CD14-positive monocyte (primary cell): ENCODE results near the gene DENND1A. TPM values are rescaled to one million over a fixed set of nuclear protein-coding genes. Genes with fewer than 3 reads are reported as not detected.

Experiments
- DNase-seq, 3 donors: peaks; one replicate each; pipeline ENCODE4 v3.0.0-alpha.2; 2011 to 2022
- H2AFZ ChIP-seq: 2 replicates; pipeline ENCODE4 v1.6.0; 2012; ENCODE audit warnings: mild to moderate bottlenecking, low read depth, low read length, inconsistent platforms; ENCODE audit not compliant: insufficient read depth, poor library complexity, severe bottlenecking
- H3K27ac ChIP-seq, 2 donors: 1 replicate in 1 of 2; 2 replicates in 1 of 2; pipeline ENCODE4 v1.5.1; 2012 to 2013; ENCODE audit warnings: low read length in 2 of 2, control low read depth in 1 of 2, inconsistent platforms in 1 of 2, low read depth in 1 of 2, mild to moderate bottlenecking in 1 of 2
- H3K27me3 ChIP-seq, 2 donors: one replicate each; pipeline versions ENCODE4 v1.6.0 to v1.6.1; 2011 to 2013; ENCODE audit warnings: low read length in 2 of 2; ENCODE audit not compliant: control insufficient read depth in 2 of 2, insufficient read depth in 2 of 2
- H3K36me3 ChIP-seq, 2 donors: replicated peaks in 1 of 2; 1 replicate in 1 of 2; 2 replicates in 1 of 2; pipeline versions ENCODE4 v1.5.1 to v1.6.1; 2012 to 2013; ENCODE audit warnings: low read length in 2 of 2, control low read depth in 1 of 2, inconsistent platforms in 1 of 2, mild to moderate bottlenecking in 1 of 2; ENCODE audit not compliant: insufficient read depth in 2 of 2, control insufficient read depth in 1 of 2
- H3K4me1 ChIP-seq, 2 donors: 1 replicate in 1 of 2; 2 replicates in 1 of 2; pipeline versions ENCODE4 v1.5.1 to v1.6.1; 2012 to 2013; ENCODE audit warnings: low read length in 2 of 2, control low read depth in 1 of 2, inconsistent platforms in 1 of 2, mild to moderate bottlenecking in 1 of 2, moderate library complexity in 1 of 2; ENCODE audit not compliant: insufficient read depth in 2 of 2, control insufficient read depth in 1 of 2
- H3K4me2 ChIP-seq: replicated peaks from 2 replicates; pipeline ENCODE3; 2012; ENCODE audit warnings: low read length, moderate library complexity, mild to moderate bottlenecking; ENCODE audit not compliant: poor library complexity, severe bottlenecking; ENCODE audit errors: extremely low read depth
- H3K4me3 ChIP-seq, 3 experiments: fragments of 200-600 bp in 1 of 3; sonication (generic) in 1 of 3; replicated peaks in 1 of 3; 1 replicate in 2 of 3; 2 replicates in 1 of 3; pipeline ENCODE4 v1.5.1; 2011 to 2013; ENCODE audit warnings: low read length in 3 of 3, mild to moderate bottlenecking in 3 of 3, control low read depth in 2 of 3, low read depth in 2 of 3, inconsistent platforms in 1 of 3, moderate library complexity in 1 of 3
- H3K79me2 ChIP-seq: 2 replicates; pipeline ENCODE4 v1.6.0; 2012; ENCODE audit warnings: mild to moderate bottlenecking, control low read depth, inconsistent platforms, low read length, moderate library complexity; ENCODE audit not compliant: insufficient read depth
- H3K9ac ChIP-seq: 2 replicates; pipeline ENCODE4 v1.6.0; 2017; ENCODE audit warnings: low read length, mild to moderate bottlenecking; ENCODE audit not compliant: insufficient read depth, poor library complexity, severe bottlenecking
- H3K9me3 ChIP-seq, 2 donors: replicated peaks in 1 of 2; 1 replicate in 1 of 2; 2 replicates in 1 of 2; pipeline versions ENCODE4 v1.5.1 to v1.6.1; 2012 to 2013; ENCODE audit warnings: low read length in 2 of 2, control low read depth in 1 of 2; ENCODE audit not compliant: control insufficient read depth in 1 of 2, insufficient read depth in 1 of 2
- H4K20me1 ChIP-seq: 2 replicates; pipeline ENCODE4 v1.6.0; 2012; ENCODE audit warnings: mild to moderate bottlenecking, low read length, control low read depth, moderate library complexity; ENCODE audit not compliant: insufficient read depth
- H3K27ac Mint-ChIP-seq, 7 donors: one replicate each; pipeline ENCODE4 v1.8.0; 2020; ENCODE audit warnings: mild to moderate bottlenecking in 7 of 7, mixed read lengths in 7 of 7, moderate library complexity in 6 of 7, inconsistent platforms in 2 of 7
- H3K27me3 Mint-ChIP-seq, 3 donors: one replicate each; pipeline ENCODE4 v1.8.0; 2021 to 2022; ENCODE audit warnings: low read depth in 3 of 3, mild to moderate bottlenecking in 3 of 3, mixed read lengths in 3 of 3, moderate library complexity in 3 of 3, inconsistent platforms in 1 of 3
- H3K36me3 Mint-ChIP-seq, 2 donors: one replicate each; pipeline ENCODE4 v1.8.0; 2020; ENCODE audit warnings: mixed read lengths in 2 of 2, inconsistent platforms in 1 of 2, mild to moderate bottlenecking in 1 of 2
- H3K4me1 Mint-ChIP-seq: one replicate; pipeline ENCODE4 v1.8.0; 2020; ENCODE audit warnings: mild to moderate bottlenecking, mixed read lengths
- H3K4me3 Mint-ChIP-seq, 2 donors: one replicate each; pipeline ENCODE4 v1.8.0; 2020; ENCODE audit warnings: mild to moderate bottlenecking in 2 of 2, mixed read lengths in 2 of 2, moderate library complexity in 1 of 2
- H3K9me3 Mint-ChIP-seq, 7 donors: one replicate each; pipeline ENCODE4 v1.8.0; 2020 to 2022; ENCODE audit warnings: mixed read lengths in 7 of 7, mild to moderate bottlenecking in 6 of 7, moderate library complexity in 6 of 7, inconsistent platforms in 2 of 7
- WGBS: methylation state at CpG from one replicate; pipeline ENCODE4 v1.1.5; 2013; ENCODE audit warnings: missing lambda C conversion rate; ENCODE audit not compliant: insufficient coverage; 5-methylcytosine and 5-hydroxymethylcytosine counted together
- intact Hi-C, 2 donors: fragments of 100-400 bp; cut with micrococcal nuclease; formaldehyde crosslinking; loops; one replicate each; pipeline versions ENCODE4 v1.15.0 to v1.15.1; 2023
- polyA plus RNA-seq, 3 donors: library from polyadenylated mRNA; depleted of rRNA in 1 of 3; unstranded in 2 of 3; stranded (reverse) in 1 of 3; fragments of 300-500 nt in 2 of 3; fragments of >200 nt in 1 of 3; fragmentation: Illumina TruSeq in 2 of 3; gene quantifications; 1 replicate in 2 of 3; 2 replicates in 1 of 3; pipeline ENCODE4 v1.2.3, GENCODE V29; 2012 to 2021
- TF ChIP-seq, protein P1 (sequence below): fragments of 200-600 bp; IDR thresholded peaks from one replicate; pipeline ENCODE4 v1.8.0; 2022; ENCODE audit warnings: antibody characterized with exemption, mild to moderate bottlenecking

The DENND1A gene
- polyA plus RNA-seq, 3 donors: 24.8 to 73.0 (median 29.4) TPM

- DNase-seq: no peak
- no peaks in the 10 kb centered on the region for H3K27me3 ChIP-seq
- H3K4me3 Mint-ChIP-seq: no peak overlapping the region
- H3K27ac ChIP-seq: no peak overlapping the region
- H3K4me1 ChIP-seq: no peaks in the 10 kb centered on the region
- no peaks in the 10 kb centered on the region for H3K9me3 Mint-ChIP-seq
- no peaks in the 10 kb centered on the region for H3K27me3 Mint-ChIP-seq
- intact Hi-C loops: no loop called here
- H2AFZ ChIP-seq: no peak overlapping the region
- TF ChIP-seq, protein P1, sequence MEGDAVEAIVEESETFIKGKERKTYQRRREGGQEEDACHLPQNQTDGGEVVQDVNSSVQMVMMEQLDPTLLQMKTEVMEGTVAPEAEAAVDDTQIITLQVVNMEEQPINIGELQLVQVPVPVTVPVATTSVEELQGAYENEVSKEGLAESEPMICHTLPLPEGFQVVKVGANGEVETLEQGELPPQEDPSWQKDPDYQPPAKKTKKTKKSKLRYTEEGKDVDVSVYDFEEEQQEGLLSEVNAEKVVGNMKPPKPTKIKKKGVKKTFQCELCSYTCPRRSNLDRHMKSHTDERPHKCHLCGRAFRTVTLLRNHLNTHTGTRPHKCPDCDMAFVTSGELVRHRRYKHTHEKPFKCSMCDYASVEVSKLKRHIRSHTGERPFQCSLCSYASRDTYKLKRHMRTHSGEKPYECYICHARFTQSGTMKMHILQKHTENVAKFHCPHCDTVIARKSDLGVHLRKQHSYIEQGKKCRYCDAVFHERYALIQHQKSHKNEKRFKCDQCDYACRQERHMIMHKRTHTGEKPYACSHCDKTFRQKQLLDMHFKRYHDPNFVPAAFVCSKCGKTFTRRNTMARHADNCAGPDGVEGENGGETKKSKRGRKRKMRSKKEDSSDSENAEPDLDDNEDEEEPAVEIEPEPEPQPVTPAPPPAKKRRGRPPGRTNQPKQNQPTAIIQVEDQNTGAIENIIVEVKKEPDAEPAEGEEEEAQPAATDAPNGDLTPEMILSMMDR: no peak
- peaks cover 87% of the 10 kb centered on the region for H4K20me1 ChIP-seq
- H3K9ac ChIP-seq: no peak overlapping the region
- peaks cover 9 to 92% of the 10 kb centered on the region in 2 donors for H3K36me3 ChIP-seq
- no peak overlapping the region for H3K4me3 ChIP-seq
- WGBS: 95% methylated on average over 8 of the region's 16 CpGs
- H3K36me3 Mint-ChIP-seq: peaks cover 44 to 56% of the 10 kb centered on the region in 2 donors
- H3K79me2 ChIP-seq: no peaks in the 10 kb centered on the region
- H3K4me2 ChIP-seq: no peak overlapping the region
- H3K9me3 ChIP-seq: no peaks in the 10 kb centered on the region
- H3K4me1 Mint-ChIP-seq: no peaks in the 10 kb centered on the region
- H3K27ac Mint-ChIP-seq: no peak overlapping the region
Measured at GRCh38 chr9:123488722-123489321, 441.1 kb downstream of the DENND1A start.

DNA sequence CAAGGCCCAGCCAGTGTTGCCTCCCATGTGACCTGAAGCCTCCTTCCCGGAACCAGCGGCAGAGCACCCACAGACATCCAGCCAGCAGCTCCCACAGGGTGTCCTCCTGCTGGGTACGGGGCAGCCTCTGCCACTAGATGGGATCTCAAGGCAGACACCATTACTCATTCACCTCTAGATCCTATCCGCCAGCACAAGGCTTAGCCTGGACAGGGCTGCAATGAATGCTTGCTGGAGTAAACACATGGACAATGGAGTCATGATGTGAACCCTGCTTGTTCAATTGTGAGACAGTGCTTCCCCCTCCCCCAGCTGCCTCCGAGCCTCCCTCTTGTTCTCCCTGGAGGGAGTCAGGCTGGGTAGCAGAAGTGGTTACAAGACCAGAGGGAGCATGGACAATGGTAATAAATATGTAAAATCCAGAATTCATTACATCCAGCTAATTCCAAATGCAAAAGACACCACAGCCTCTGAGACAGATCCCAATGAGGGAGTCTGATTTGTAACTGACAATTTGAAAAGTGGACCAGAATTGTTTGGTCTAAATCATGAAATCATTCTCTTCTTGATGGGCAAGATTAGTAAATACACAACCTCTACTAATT lies 441.9 kb downstream of the DENND1A start:
- WGBS: 92% methylated on average over 2 of the region's 5 CpGs
- H4K20me1 ChIP-seq: peaks cover 84% of the 10 kb centered on the region
- Mint-ChIP-seq H3K4me3 (no peak overlapping the region), H3K9me3 (no peaks in the 10 kb centered on the region), H3K27me3 (no peaks in the 10 kb centered on the region), H3K4me1 (no peaks in the 10 kb centered on the region), H3K27ac (no peak overlapping the region), H3K36me3 (peaks cover 46 to 56% of the 10 kb centered on the region in 2 donors)
- H3K9me3 ChIP-seq: no peaks in the 10 kb centered on the region
- peaks cover 13 to 92% of the 10 kb centered on the region in 2 donors for H3K36me3 ChIP-seq
- H3K4me2 ChIP-seq: no peak overlapping the region
- H3K79me2 ChIP-seq: no peaks in the 10 kb centered on the region
- no peak overlapping the region for H3K4me3 ChIP-seq
- DNase-seq: no peak
- H2AFZ ChIP-seq: no peak overlapping the region
- H3K4me1 ChIP-seq: no peaks in the 10 kb centered on the region
- intact Hi-C loops: no loop called here
- TF ChIP-seq, protein P1: no peak
- no peak overlapping the region for H3K27ac ChIP-seq
- no peaks in the 10 kb centered on the region for H3K27me3 ChIP-seq
- no peak overlapping the region for H3K9ac ChIP-seq
